GM10266 (cell line): Measurements from ENCODE around the gene POLE4.

ENCODE experiments used
- DNase-seq: peaks from one replicate; pipeline ENCODE4 v3.0.0; 2012; ENCODE audit errors: extremely low spot score
- CTCF ChIP-seq: IDR thresholded peaks from 2 replicates; pipeline ENCODE4 v1.5.1; 2012; ENCODE audit warnings: mild to moderate bottlenecking, low read depth; ENCODE audit not compliant: control insufficient read depth, insufficient read depth; ENCODE audit errors: missing control alignments

Gene POLE4

GRCh38 chr2:74975016-74975415 is 16.6 kb downstream of the POLE4 start:
- no peak for DNase-seq
- no peak for TF ChIP-seq CTCF

DNA sequence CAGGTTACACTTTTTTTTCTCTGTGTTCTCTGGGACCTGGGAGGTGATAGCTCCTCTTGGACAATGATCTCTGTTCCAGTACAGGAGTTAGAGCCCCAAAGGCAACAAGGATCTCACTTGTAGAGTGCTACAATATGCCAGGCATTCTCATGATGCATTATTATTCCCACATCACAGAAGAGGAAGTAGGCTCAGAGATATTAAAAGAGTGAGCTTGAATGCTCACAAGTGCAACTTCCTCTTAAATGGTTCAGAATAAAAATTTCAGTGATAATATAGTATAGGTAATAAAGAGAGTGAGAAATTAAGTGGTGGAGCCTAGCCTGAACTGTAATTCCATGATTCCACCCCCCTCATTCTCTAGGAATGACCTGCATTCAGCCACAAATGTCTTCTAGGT is 21.4 kb downstream of the POLE4 start:
- no peak for DNase-seq
- TF ChIP-seq CTCF, result no peak

DNA sequence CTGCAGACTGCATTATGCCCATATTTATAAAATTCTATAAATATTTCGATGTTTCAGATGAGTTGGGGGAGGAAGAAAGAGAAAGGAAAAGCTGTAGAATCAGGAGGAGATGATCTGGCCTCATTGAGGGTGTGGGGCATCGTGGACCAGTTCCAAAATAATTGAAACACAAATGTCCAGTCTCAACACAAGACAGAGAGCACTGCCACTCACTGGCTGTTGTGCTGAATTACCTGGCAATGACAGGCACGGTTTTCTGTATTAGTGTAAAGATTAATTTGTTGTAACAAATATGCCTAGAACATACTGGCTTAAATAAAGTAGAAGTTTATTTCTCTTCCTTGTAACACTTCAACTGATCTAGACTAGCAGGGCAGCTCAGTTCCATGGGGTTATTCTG is 24.1 kb downstream of the POLE4 start:
- no peak for DNase-seq
- TF ChIP-seq CTCF, result peak; percentile 24

GRCh38 chr2:74983631-74984392 is 25.4 kb downstream of the POLE4 start:
- no peak for DNase-seq
- TF ChIP-seq CTCF, result no peak

DNA sequence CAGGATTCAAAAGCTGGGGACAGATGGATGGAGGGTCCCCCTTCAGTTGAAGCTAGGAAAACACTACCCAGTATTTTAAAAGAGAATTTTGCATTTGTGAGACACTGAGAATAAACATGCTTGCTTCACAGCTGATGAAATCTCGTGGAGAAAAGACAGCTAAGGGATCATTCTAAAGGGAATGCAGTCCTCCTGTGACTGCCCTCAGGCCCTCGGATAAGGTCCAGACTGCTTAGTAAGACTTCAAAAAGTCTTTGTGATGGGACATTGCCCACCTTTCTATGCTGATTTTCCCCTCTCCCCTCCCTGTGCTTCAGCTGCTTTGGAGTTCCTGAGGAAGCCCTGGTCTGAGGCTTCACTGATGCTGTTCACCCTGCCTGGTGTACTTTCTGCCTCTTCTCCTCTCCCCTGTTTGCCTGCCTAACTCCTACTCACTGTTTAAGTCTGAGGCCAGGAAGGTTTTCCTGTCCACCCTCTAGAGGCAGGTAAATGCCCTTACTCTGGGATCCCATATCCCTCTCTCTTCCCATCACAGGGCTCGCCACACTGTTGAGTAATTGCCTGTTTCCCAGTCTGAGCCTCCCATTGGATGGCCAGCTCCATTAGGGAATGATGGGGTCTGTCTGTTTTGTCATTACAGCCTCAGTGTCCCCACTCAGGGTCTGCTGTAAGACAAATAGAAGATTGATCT is 26.6 kb downstream of the POLE4 start:
- no peak for TF ChIP-seq CTCF
- no peak for DNase-seq

GRCh38 chr2:74985978-74986609 is 27.7 kb downstream of the POLE4 start:
- no peak for TF ChIP-seq CTCF

GRCh38 chr2:74991977-74992376 is 33.5 kb downstream of the POLE4 start:
- no peak for TF ChIP-seq CTCF
- DNase-seq, result no peak

More at GRCh38 chr2:74985978-74986609, 27.7 kb downstream of the POLE4 start:
- DNase-seq, result no peak
